H1 (cell line): Measurements from ENCODE around the gene RHOC. TPM values are rescaled to one million over a fixed set of nuclear protein-coding genes. Genes with fewer than 3 reads are reported as not detected.

Experiments
- CTCF ChIA-PET: fragments of 300-600 bp; sonication (Branson Sonifier 250); formaldehyde crosslinking; loops from one replicate; lab custom pipeline; 2021; ENCODE audit not compliant: partially characterized antibody; lab: Charles Lee
- POLR2A ChIA-PET: fragments of 300-600 bp; sonication (Branson Sonifier 250); formaldehyde crosslinking; loops from one replicate; lab custom pipeline; 2021; ENCODE audit warnings: inconsistent platforms; ENCODE audit not compliant: partially characterized antibody; lab: Charles Lee
- DNase-seq, 2 experiments: peaks; one replicate each; pipeline versions ENCODE4 v3.0.0 to v3.0.0-alpha.2; 2010 to 2022; ENCODE audit warnings: low spot score in 2 of 2, low read depth in 1 of 2, mixed read lengths in 1 of 2
- FAIRE-seq: peaks from 2 replicates; lab custom pipeline; 2011; peaks lifted over from hg19 to GRCh38; lab: Jason Lieb, UNC
- H2AFZ ChIP-seq: 2 replicates; pipeline ENCODE4 v1.8.1; 2012; ENCODE audit warnings: low read length, inconsistent platforms
- H2AK5ac ChIP-seq: 2 replicates; pipeline ENCODE4 v1.6.1; 2013; ENCODE audit warnings: low read depth, low read length
- H2BK120ac ChIP-seq: replicated peaks from 2 replicates; pipeline ENCODE3; 2013; ENCODE audit warnings: low read depth, low read length, inconsistent platforms
- H2BK12ac ChIP-seq: 2 replicates; pipeline ENCODE4 v1.6.1; 2013; ENCODE audit warnings: low read depth, low read length
- H2BK15ac ChIP-seq: 2 replicates; pipeline ENCODE4 v1.6.1; 2013; ENCODE audit warnings: low read length
- H2BK20ac ChIP-seq: 2 replicates; pipeline ENCODE4 v1.6.1; 2013; ENCODE audit warnings: low read length
- H2BK5ac ChIP-seq: 2 replicates; pipeline ENCODE4 v1.6.1; 2013; ENCODE audit warnings: low read depth, low read length
- H3K14ac ChIP-seq: 2 replicates; pipeline ENCODE4 v1.6.1; 2013; ENCODE audit warnings: inconsistent platforms; ENCODE audit not compliant: insufficient read length
- H3K18ac ChIP-seq: 2 replicates; pipeline ENCODE4 v1.6.1; 2013; ENCODE audit warnings: low read length; ENCODE audit errors: extremely low read depth
- H3K23ac ChIP-seq: 2 replicates; pipeline ENCODE4 v1.6.1; 2013; ENCODE audit warnings: inconsistent platforms; ENCODE audit not compliant: insufficient read length
- H3K23me2 ChIP-seq: 2 replicates; pipeline ENCODE4 v1.6.1; 2013; ENCODE audit warnings: low read depth, low read length
- H3K27ac ChIP-seq: 2 replicates; pipeline ENCODE4 v1.6.1; 2011; ENCODE audit warnings: low read depth, low read length, inconsistent platforms
- H3K27me3 ChIP-seq, 4 experiments: replicated peaks in 1 of 4; 1 replicate in 1 of 4; 2 replicates in 3 of 4; pipeline versions ENCODE4 v1.6.1 to v1.8.1; 2011 to 2013; ENCODE audit warnings: low read length in 3 of 4, mild to moderate bottlenecking in 3 of 4, inconsistent platforms in 2 of 4, mixed read lengths in 2 of 4, moderate library complexity in 1 of 4; ENCODE audit not compliant: control insufficient read depth in 3 of 4, insufficient read depth in 3 of 4; ENCODE audit errors: extremely low read depth in 1 of 4
- H3K36me3 ChIP-seq, 4 experiments: 2 replicates each; pipeline versions ENCODE4 v1.6.1 to v1.8.1; 2011 to 2013; ENCODE audit warnings: mild to moderate bottlenecking in 4 of 4, low read length in 3 of 4, moderate library complexity in 2 of 4, control low read depth in 1 of 4, inconsistent platforms in 1 of 4; ENCODE audit not compliant: insufficient read depth in 4 of 4, control insufficient read depth in 2 of 4
- H3K4ac ChIP-seq: replicated peaks from 2 replicates; pipeline ENCODE3; 2013; ENCODE audit warnings: low read length, low read depth, mixed read lengths, inconsistent platforms; ENCODE audit not compliant: insufficient read length
- H3K4me1 ChIP-seq, 4 experiments: replicated peaks in 1 of 4; 1 replicate in 1 of 4; 2 replicates in 3 of 4; pipeline versions ENCODE4 v1.6.1 to v1.8.1; 2011 to 2013; ENCODE audit warnings: low read length in 3 of 4, inconsistent platforms in 2 of 4, mixed read lengths in 1 of 4; ENCODE audit not compliant: insufficient read depth in 4 of 4, control insufficient read depth in 3 of 4
- H3K4me2 ChIP-seq, 2 experiments: 2 replicates each; pipeline versions ENCODE4 v1.6.1 to v1.8.1; 2011 to 2013; ENCODE audit warnings: low read depth in 2 of 2, low read length in 2 of 2, control low read depth in 1 of 2, inconsistent platforms in 1 of 2, mild to moderate bottlenecking in 1 of 2; ENCODE audit not compliant: insufficient read depth in 1 of 2
- H3K4me3 ChIP-seq, 4 experiments: fragments of 200-600, 300-600 bp in 1 of 4; sonication (generic), shearing (Covaris generic), sonication (Bioruptor Twin) in 1 of 4; 2 replicates each; pipeline versions ENCODE4 v1.5.1 to v1.8.1; 2011 to 2016; ENCODE audit warnings: low read length in 4 of 4, low read depth in 3 of 4, control low read depth in 2 of 4, inconsistent platforms in 2 of 4, mild to moderate bottlenecking in 2 of 4, mixed read lengths in 1 of 4, moderate library complexity in 1 of 4; ENCODE audit not compliant: insufficient read depth in 2 of 4; ENCODE audit errors: extremely low read depth in 1 of 4
- H3K56ac ChIP-seq: replicated peaks from 2 replicates; pipeline ENCODE3; 2013; ENCODE audit warnings: low read depth, mild to moderate bottlenecking, mixed read lengths, low read length, inconsistent platforms; ENCODE audit not compliant: insufficient read length
- H3K79me1 ChIP-seq: 2 replicates; pipeline ENCODE4 v1.6.1; 2013; ENCODE audit warnings: low read depth, low read length, control low read depth
- H3K79me2 ChIP-seq, 2 experiments: 2 replicates each; pipeline versions ENCODE4 v1.6.1 to v1.8.1; 2012 to 2013; ENCODE audit warnings: low read length in 2 of 2, mild to moderate bottlenecking in 2 of 2, inconsistent platforms in 1 of 2; ENCODE audit not compliant: insufficient read depth in 2 of 2, control insufficient read depth in 1 of 2
- H3K9ac ChIP-seq, 4 experiments: replicated peaks in 1 of 4; 1 replicate in 1 of 4; 2 replicates in 3 of 4; pipeline versions ENCODE4 v1.6.1 to v1.8.1; 2011 to 2013; ENCODE audit warnings: low read depth in 3 of 4, low read length in 3 of 4, control low read depth in 2 of 4, mild to moderate bottlenecking in 2 of 4, moderate library complexity in 2 of 4, inconsistent platforms in 1 of 4; ENCODE audit errors: extremely low read depth in 1 of 4
- H3K9me3 ChIP-seq, 2 experiments: 2 replicates each; pipeline versions ENCODE4 v1.6.1 to v1.8.1; 2012 to 2013; ENCODE audit warnings: mild to moderate bottlenecking in 2 of 2, moderate library complexity in 2 of 2, control low read depth in 1 of 2, inconsistent platforms in 1 of 2, low read depth in 1 of 2, low read length in 1 of 2, mixed read lengths in 1 of 2; ENCODE audit not compliant: insufficient read depth in 2 of 2
- H4K20me1 ChIP-seq, 2 experiments: replicated peaks in 1 of 2; 2 replicates each; pipeline versions ENCODE3 to v1.8.1; 2011 to 2013; ENCODE audit warnings: inconsistent platforms in 2 of 2, low read length in 2 of 2, mild to moderate bottlenecking in 1 of 2; ENCODE audit not compliant: insufficient read depth in 2 of 2, control insufficient read depth in 1 of 2
- H4K5ac ChIP-seq: 2 replicates; pipeline ENCODE4 v1.6.1; 2013; ENCODE audit warnings: low read length, low read depth, mixed read lengths, inconsistent platforms; ENCODE audit not compliant: insufficient read length
- H4K8ac ChIP-seq: 2 replicates; pipeline ENCODE4 v1.8.0; 2013; ENCODE audit warnings: mild to moderate bottlenecking, moderate library complexity, low read length, inconsistent platforms; ENCODE audit not compliant: insufficient read depth; ENCODE audit errors: extremely low read depth
- H4K91ac ChIP-seq: replicated peaks from 2 replicates; pipeline ENCODE3; 2013; ENCODE audit warnings: low read length, mixed read lengths, inconsistent platforms; ENCODE audit not compliant: insufficient read length
- ATF2 ChIP-seq: IDR thresholded peaks from 2 replicates; pipeline ENCODE4 v1.6.1; 2012; ENCODE audit warnings: low read length, inconsistent platforms
- CHD2 ChIP-seq: IDR thresholded peaks from 2 replicates; pipeline ENCODE4 v1.6.1; 2012; ENCODE audit warnings: low read length, improper control_type of control experiment
- CTBP2 ChIP-seq: IDR thresholded peaks from 2 replicates; pipeline ENCODE4 v1.7.0; 2011; ENCODE audit warnings: borderline replicate concordance, mild to moderate bottlenecking, moderate library complexity, mixed read lengths, low read length; ENCODE audit not compliant: insufficient read depth, insufficient read length
- EGR1 ChIP-seq: IDR thresholded peaks from 2 replicates; pipeline ENCODE4 v1.6.1; 2011; ENCODE audit warnings: low read depth, low read length, borderline replicate concordance
- FOSL1 ChIP-seq: IDR thresholded peaks from 2 replicates; pipeline ENCODE4 v1.6.1; 2011; ENCODE audit warnings: mild to moderate bottlenecking, low read depth, low read length, moderate library complexity; ENCODE audit not compliant: insufficient read depth
- POLR2A ChIP-seq, 2 experiments: IDR thresholded peaks; 1 replicate in 1 of 2; 2 replicates in 1 of 2; pipeline ENCODE4 v1.6.1; 2011; ENCODE audit warnings: low read depth in 2 of 2, low read length in 2 of 2, mild to moderate bottlenecking in 2 of 2; ENCODE audit errors: control extremely low read depth in 1 of 2
- SIN3A ChIP-seq, 2 experiments: IDR thresholded peaks in 1 of 2; conservative IDR thresholded peaks in 1 of 2; 2 replicates each; pipeline ENCODE4 v1.6.1; 2011 to 2012; ENCODE audit warnings: low read length in 2 of 2, improper control_type of control experiment in 1 of 2, low read depth in 1 of 2, mild to moderate bottlenecking in 1 of 2
- SIRT6 ChIP-seq: IDR thresholded peaks from one replicate; pipeline ENCODE4 v1.7.1; 2012; ENCODE audit warnings: low read length, inconsistent platforms
- SUZ12 ChIP-seq: fragments of 200-600 bp; sonication (generic); IDR thresholded peaks from 2 replicates; pipeline ENCODE4 v1.6.1; 2012; ENCODE audit warnings: mild to moderate bottlenecking, inconsistent platforms, low read length, moderate library complexity, mixed read lengths
- USF2 ChIP-seq: IDR thresholded peaks from 2 replicates; pipeline ENCODE4 v1.6.1; 2011; ENCODE audit warnings: low read length, improper control_type of control experiment
- WGBS, 2 experiments: shearing (Covaris generic) in 1 of 2; methylation state at CpG; one replicate each; pipeline versions ENCODE4 v1.1.6 to v1.1.7; 2013 to 2015; ENCODE audit warnings: low lambda C conversion rate in 2 of 2, mixed read lengths in 2 of 2, inconsistent platforms in 1 of 2, low coverage in 1 of 2, missing lambda C conversion rate in 1 of 2; ENCODE audit not compliant: insufficient replicate concordance in 2 of 2, insufficient coverage in 1 of 2, insufficient read length in 1 of 2; ENCODE audit errors: extremely low coverage in 1 of 2, missing lambda C conversion rate in 1 of 2; 5-methylcytosine and 5-hydroxymethylcytosine counted together
- polyA plus RNA-seq, 7 experiments: library from polyadenylated mRNA; depleted of rRNA in 3 of 7; stranded (reverse) in 5 of 7; unstranded in 2 of 7; fragments of >200 nt in 5 of 7; fragments of 200-250 nt in 2 of 7; gene quantifications; 1 replicate in 5 of 7; 2 replicates in 1 of 7; 4 replicates in 1 of 7; pipeline versions ENCODE4 v1.2.1 to v1.2.3, GENCODE V29; 2011 to 2013; ENCODE audit warnings: missing spikeins in 2 of 7, mixed read lengths in 2 of 7
- total RNA-seq: library from RNA; stranded (reverse); fragmentation: NEBNext Ultra II Directional; extraction: Animal tissue kit (Norgen Biotek cat#: 25700); gene quantifications from 2 replicates; pipeline ENCODE4 v1.2.1, GENCODE V29; 2021

RHOC gene
- total and polyA plus RNA-seq, 2 of the 8 experiments (the other 6 are each of a cell fraction or from before 2014, with no cell fraction given) = 53.6 to 97.5 TPM

GRCh38 chr1:112754116-112754628, 47.2 kb upstream of the RHOC start:
- Histone ChIP-seq H2BK12ac (no peak overlapping the region), H2BK20ac (0 out of 2 replicates have a peak overlapping the region, but pooled peaks have one; percentile 7), H3K27ac (no peak overlapping the region), H2BK120ac (no peak overlapping the region), H3K9me3 (peaks cover 0 to 5% of the 10 kb centered on the region in 2 experiments; a peak in 1 of 4 replicates), H2BK5ac (no peak overlapping the region), H2BK15ac (no peak overlapping the region), H4K91ac (no peak overlapping the region), H3K79me1 (no peaks in the 10 kb centered on the region), H3K9ac (no peak overlapping the region), H3K4me2 (no peak overlapping the region), H3K56ac (no peak overlapping the region), H3K27me3 (no peaks in the 10 kb centered on the region; a peak in 1 of 7 replicates), H3K23me2 (no peaks in the 10 kb centered on the region), H2AFZ (no peak overlapping the region), H3K14ac (no peak overlapping the region), H4K8ac (no peak overlapping the region), H3K4ac (no peak overlapping the region), H3K36me3 (no peaks in the 10 kb centered on the region), H3K18ac (no peak overlapping the region), H2AK5ac (no peak overlapping the region), H4K5ac (no peak overlapping the region), H3K4me3 (no peak overlapping the region), H3K79me2 (no peaks in the 10 kb centered on the region), H4K20me1 (no peaks in the 10 kb centered on the region), H3K23ac (no peak overlapping the region), H3K4me1 (no peaks in the 10 kb centered on the region)
- CTCF ChIA-PET = interaction anchor here (0.8 to 3.4 kb wide), 6 partner anchors 10 to 50 kb away, joined by 3 to 16 read pairs (median 6); no protein-coding TSS in a partner anchor
- POLR2A ChIA-PET = interaction anchor here (1.6 kb wide), 1 partner anchor 43 kb away, joined by 3 read pairs; no protein-coding TSS in a partner anchor
- no peak for FAIRE-seq
- DNase-seq = no peak
- WGBS, 2 experiments = 0% methylated on average over 1 of the region's 1 CpG; no CpG with 5 or more reads in 1 of the 2 experiments
- no peak for TF ChIP-seq ATF2
- no peak for TF ChIP-seq CTBP2
- TF ChIP-seq CHD2 = no peak
- no peak for TF ChIP-seq FOSL1
- no peak for TF ChIP-seq SUZ12
- TF ChIP-seq USF2 = no peak
- no peak for TF ChIP-seq EGR1
- TF ChIP-seq POLR2A (IDR thresholded peaks at IDR 0.05; ENCODE audit: control extremely low read depth in 1 of 2, low read depth in 2 of 2, low read length in 2 of 2) = no peak
- no peak for TF ChIP-seq SIN3A (conservative IDR thresholded peaks at IDR 0.05 in 1 of 2, IDR thresholded peaks at IDR 0.05 in 1 of 2; ENCODE audit: low read depth in 1 of 2, low read length in 2 of 2)
- no peak for TF ChIP-seq SIRT6
